Hepatocyte (in vitro differentiated cells): ENCODE data around the gene NFKB2.

ENCODE experiments used
- EZH2 ChIP-seq: fragments of 200-600 bp; sonication (generic); IDR thresholded peaks from 2 replicates; pipeline ENCODE4 v1.6.1; 2016; ENCODE audit warnings: antibody characterized with exemption, mild to moderate bottlenecking, borderline replicate concordance
- EZH2phosphoT487 ChIP-seq: fragments of 200-600 bp; sonication (generic); IDR thresholded peaks from one replicate; pipeline ENCODE4 v1.6.1; 2018; ENCODE audit warnings: antibody characterized with exemption, mild to moderate bottlenecking, low read depth, moderate library complexity; ENCODE audit not compliant: unreplicated experiment, severe bottlenecking
- TF ChIP-seq, protein P1 (sequence below): fragments of 200-600 bp; sonication (generic); IDR thresholded peaks from 2 replicates; pipeline ENCODE4 v1.5.1; 2016; ENCODE audit warnings: antibody characterized with exemption, mild to moderate bottlenecking; ENCODE audit not compliant: poor library complexity

DNA sequence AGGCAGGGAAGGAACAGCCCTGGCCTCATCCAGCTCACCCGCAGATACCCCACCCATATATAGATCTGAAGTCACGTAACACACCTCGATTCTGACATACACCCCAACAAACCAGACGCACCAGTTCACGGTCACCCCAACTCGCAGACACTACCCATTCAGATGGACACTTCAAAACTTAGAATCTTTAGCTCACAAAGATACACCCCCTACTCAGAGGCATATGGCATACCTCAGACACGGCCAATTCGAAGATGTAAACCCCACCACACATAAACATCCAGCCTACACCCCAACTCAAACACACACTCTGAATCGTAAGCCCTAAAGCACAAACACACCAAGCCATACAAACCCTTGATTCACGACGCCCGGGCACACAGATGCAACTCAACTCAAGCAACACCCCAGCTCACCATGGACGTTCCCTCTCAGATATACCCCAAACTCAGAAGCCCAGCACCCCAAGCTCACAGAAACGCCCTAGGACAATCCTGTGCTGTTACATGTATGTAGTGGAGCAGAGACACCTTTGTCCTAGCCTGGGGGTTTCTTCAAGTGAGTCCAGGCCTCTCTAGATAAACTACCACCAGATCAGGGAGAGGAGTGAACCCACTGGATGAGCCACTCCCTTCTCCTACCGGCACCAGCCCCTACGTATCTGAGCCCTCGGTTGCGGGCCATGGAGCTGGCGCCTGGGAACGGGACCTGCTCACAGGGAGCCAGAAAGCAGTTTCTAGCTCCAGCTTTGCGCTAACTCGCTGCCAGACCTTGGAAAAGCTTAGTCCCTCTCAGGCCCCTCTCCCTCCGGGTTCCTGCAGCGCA, 14.3 kb downstream of the NFKB2 start:
- TF ChIP-seq, protein P1, sequence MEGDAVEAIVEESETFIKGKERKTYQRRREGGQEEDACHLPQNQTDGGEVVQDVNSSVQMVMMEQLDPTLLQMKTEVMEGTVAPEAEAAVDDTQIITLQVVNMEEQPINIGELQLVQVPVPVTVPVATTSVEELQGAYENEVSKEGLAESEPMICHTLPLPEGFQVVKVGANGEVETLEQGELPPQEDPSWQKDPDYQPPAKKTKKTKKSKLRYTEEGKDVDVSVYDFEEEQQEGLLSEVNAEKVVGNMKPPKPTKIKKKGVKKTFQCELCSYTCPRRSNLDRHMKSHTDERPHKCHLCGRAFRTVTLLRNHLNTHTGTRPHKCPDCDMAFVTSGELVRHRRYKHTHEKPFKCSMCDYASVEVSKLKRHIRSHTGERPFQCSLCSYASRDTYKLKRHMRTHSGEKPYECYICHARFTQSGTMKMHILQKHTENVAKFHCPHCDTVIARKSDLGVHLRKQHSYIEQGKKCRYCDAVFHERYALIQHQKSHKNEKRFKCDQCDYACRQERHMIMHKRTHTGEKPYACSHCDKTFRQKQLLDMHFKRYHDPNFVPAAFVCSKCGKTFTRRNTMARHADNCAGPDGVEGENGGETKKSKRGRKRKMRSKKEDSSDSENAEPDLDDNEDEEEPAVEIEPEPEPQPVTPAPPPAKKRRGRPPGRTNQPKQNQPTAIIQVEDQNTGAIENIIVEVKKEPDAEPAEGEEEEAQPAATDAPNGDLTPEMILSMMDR: no peak
- TF ChIP-seq EZH2 (no peak), EZH2phosphoT487 (no peak)
